HepG2 (cell line): ENCODE results near the gene ALG11. TPM values are rescaled to one million over a fixed set of nuclear protein-coding genes. Genes with fewer than 3 reads are reported as not detected.

Source experiments
- ADNP ChIP-seq: sonication (generic); formaldehyde crosslinking; IDR thresholded peaks from 2 replicates; pipeline ENCODE4 v1.4.0; 2020; ENCODE audit warnings: missing genetic modification reagents
- ASH2L ChIP-seq: fragments of 300-600, 200-600 bp; sonication (generic); IDR thresholded peaks from 2 replicates; pipeline ENCODE4 v1.7.0; 2017; ENCODE audit warnings: low read depth, mild to moderate bottlenecking, moderate library complexity, mixed read lengths, low read length; ENCODE audit not compliant: insufficient read length
- ATM ChIP-seq: fragments of 450-650 bp; IDR thresholded peaks from 2 replicates; pipeline ENCODE4 v1.7.1; 2017; ENCODE audit warnings: mild to moderate bottlenecking, borderline replicate concordance
- CBX2 ChIP-seq, 2 experiments: fragments of 200-600 bp in 1 of 2; sonication (generic); formaldehyde crosslinking in 1 of 2; IDR thresholded peaks; 2 replicates each; pipeline versions ENCODE4 v1.7.0 to v1.8.1; 2018 to 2022; ENCODE audit warnings: low read depth in 2 of 2, low read length in 1 of 2, mild to moderate bottlenecking in 1 of 2, missing genetic modification reagents in 1 of 2
- CEBPB ChIP-seq: IDR thresholded peaks from 2 replicates; pipeline ENCODE4 v1.6.1; 2011; ENCODE audit warnings: low read depth, low read length, improper control_type of control experiment, borderline replicate concordance
- FOXJ3 ChIP-seq: sonication (generic); formaldehyde crosslinking; IDR thresholded peaks from 2 replicates; pipeline ENCODE4 v1.4.0; 2020; ENCODE audit warnings: missing genetic modification reagents, mild to moderate bottlenecking, borderline replicate concordance
- GLMP ChIP-seq: sonication (generic); formaldehyde crosslinking; IDR thresholded peaks from 2 replicates; pipeline ENCODE4 v1.9.0; 2021; ENCODE audit warnings: missing genetic modification reagents, mild to moderate bottlenecking, borderline replicate concordance
- GRHL1 ChIP-seq: sonication (generic); formaldehyde crosslinking; conservative IDR thresholded peaks from 2 replicates; pipeline ENCODE4 v1.8.0; 2022; ENCODE audit warnings: missing genetic modification reagents
- GZF1 ChIP-seq: sonication (generic); formaldehyde crosslinking; IDR thresholded peaks from 2 replicates; pipeline ENCODE4 v1.5.1; 2020; ENCODE audit warnings: mild to moderate bottlenecking, missing genetic modification reagents
- HOXD1 ChIP-seq: sonication (generic); formaldehyde crosslinking; IDR thresholded peaks from 2 replicates; pipeline ENCODE4 v1.5.0; 2020; ENCODE audit warnings: missing genetic modification reagents
- JARID2 ChIP-seq: sonication (generic); formaldehyde crosslinking; IDR thresholded peaks from 2 replicates; pipeline ENCODE4 v1.8.1; 2023; ENCODE audit warnings: missing genetic modification reagents, inconsistent platforms; ENCODE audit not compliant: insufficient replicate concordance
- KDM3A ChIP-seq: IDR thresholded peaks from 2 replicates; pipeline ENCODE4 v1.6.1; 2018; ENCODE audit warnings: low read depth, missing compliant biosample characterization
- KLF6 ChIP-seq: IDR thresholded peaks from 2 replicates; pipeline ENCODE4 v1.8.0; 2016; ENCODE audit warnings: missing biosample characterization, missing genetic modification reagents
- NFATC3 ChIP-seq: sonication (generic); formaldehyde crosslinking; IDR thresholded peaks from 2 replicates; pipeline ENCODE4 v1.5.1; 2020; ENCODE audit warnings: mild to moderate bottlenecking, missing genetic modification reagents
- NFIB ChIP-seq: sonication (generic); formaldehyde crosslinking; IDR thresholded peaks from 2 replicates; pipeline ENCODE4 v1.9.0; 2021; ENCODE audit warnings: missing genetic modification reagents, mild to moderate bottlenecking, borderline replicate concordance
- PATZ1 ChIP-seq: sonication (generic); formaldehyde crosslinking; IDR thresholded peaks from 2 replicates; pipeline ENCODE4 v1.4.0; 2020; ENCODE audit warnings: missing genetic modification reagents
- RFX1 ChIP-seq: fragments of 450-650 bp; IDR thresholded peaks from 2 replicates; pipeline ENCODE4 v1.6.1; 2017
- RFX3 ChIP-seq: IDR thresholded peaks from 2 replicates; pipeline ENCODE4 v1.6.1; 2016; ENCODE audit warnings: missing biosample characterization, missing genetic modification reagents
- STAG1 ChIP-seq: sonication (generic); formaldehyde crosslinking; IDR thresholded peaks from 2 replicates; pipeline ENCODE4 v1.4.0; 2020; ENCODE audit warnings: missing genetic modification reagents
- THAP8 ChIP-seq: sonication (generic); formaldehyde crosslinking; IDR thresholded peaks from 2 replicates; pipeline ENCODE4 v1.5.1; 2020; ENCODE audit warnings: missing genetic modification reagents, mild to moderate bottlenecking, borderline replicate concordance
- ZC3H13 ChIP-seq: sonication (generic); formaldehyde crosslinking; IDR thresholded peaks from 2 replicates; pipeline ENCODE4 v1.8.1; 2023; ENCODE audit warnings: mild to moderate bottlenecking, missing genetic modification reagents, moderate library complexity
- ZMYM3 ChIP-seq: sonication (generic); formaldehyde crosslinking; IDR thresholded peaks from 2 replicates; pipeline ENCODE4 v1.5.1; 2020; ENCODE audit warnings: mild to moderate bottlenecking, missing genetic modification reagents
- ZNF333 ChIP-seq: sonication (generic); formaldehyde crosslinking; IDR thresholded peaks from 2 replicates; pipeline ENCODE4 v1.4.0; 2020; ENCODE audit warnings: mild to moderate bottlenecking, missing genetic modification reagents, borderline replicate concordance
- ZNF652 ChIP-seq: IDR thresholded peaks from 2 replicates; pipeline ENCODE4 v1.6.1; 2016; ENCODE audit warnings: low read depth, borderline replicate concordance
- ZNF792 ChIP-seq: IDR thresholded peaks from 2 replicates; pipeline ENCODE4 v1.6.1; 2016
- polyA plus RNA-seq, 8 experiments: library from polyadenylated mRNA; depleted of rRNA in 3 of 8; stranded (reverse) in 7 of 8; unstranded in 1 of 8; fragments of >200 nt; fragmentation: Illumina TruSeq in 4 of 8; extraction: Trizol in 4 of 8; gene quantifications; 2 replicates each; pipeline versions ENCODE4 v1.2.1 to v1.2.3, GENCODE V29; 2011 to 2016; ENCODE audit warnings: low read depth in 4 of 8, missing spikeins in 1 of 8, mixed read lengths in 1 of 8; ENCODE audit not compliant: insufficient read depth in 1 of 8
- total RNA-seq, 5 experiments: library from RNA; depleted of rRNA; stranded (reverse); fragments of >200 nt; fragmentation: Illumina TruSeq; extraction: Trizol; gene quantifications; 2 replicates each; pipeline ENCODE4 v1.2.3, GENCODE V29; 2016; ENCODE audit warnings: low read depth in 1 of 5

ALG11 gene
- total and polyA plus RNA-seq, 2 of the 13 experiments (the other 11 are each of a cell fraction or from before 2014, with no cell fraction given) = 14.7 to 27.9 TPM

GRCh38 chr13:52010890-52011631, 1.1 kb upstream of the ALG11 start, which contains the start of gene ATP7B (continued):
- no peak for TF ChIP-seq ZNF333
- peak; percentile 14; the same call in 1 of the 2 replicates for TF ChIP-seq STAG1 (CRISPR knock-in tag)
- no peak for TF ChIP-seq ADNP (CRISPR knock-in tag)
- TF ChIP-seq ATM = no peak
- TF ChIP-seq KDM3A (CRISPR knock-in tag) = no peak
- TF ChIP-seq ZC3H13 (CRISPR knock-in tag) = 0 out of 2 replicates have a peak, but pooled peaks have one; percentile 11
- no peak for TF ChIP-seq NFIB (CRISPR knock-in tag)
- no peak for TF ChIP-seq NFATC3 (CRISPR knock-in tag)
- no peak for TF ChIP-seq ASH2L
- no peak for TF ChIP-seq KLF6 (CRISPR knock-in tag)
- no peak for TF ChIP-seq ZNF792
- no peak for TF ChIP-seq PATZ1 (CRISPR knock-in tag)
- peak; percentile 23; the same call in 1 of the 2 replicates for TF ChIP-seq GZF1 (CRISPR knock-in tag)
- TF ChIP-seq CBX2 (IDR thresholded peaks at IDR 0.05; ENCODE audit: low read depth, low read length) = no peak
- TF ChIP-seq CBX2 (CRISPR knock-in tag; IDR thresholded peaks at IDR 0.05; ENCODE audit: low read depth) = no peak
- no peak for TF ChIP-seq JARID2 (CRISPR knock-in tag)
- no peak for TF ChIP-seq GLMP (CRISPR knock-in tag)
- no peak for TF ChIP-seq RFX3 (CRISPR knock-in tag)
- TF ChIP-seq THAP8 (CRISPR knock-in tag) = no peak
- no peak for TF ChIP-seq GRHL1 (CRISPR knock-in tag)
- TF ChIP-seq HOXD1 = no peak
- no peak for TF ChIP-seq FOXJ3
- no peak for TF ChIP-seq CEBPB
- 0 out of 2 replicates have a peak, but pooled peaks have one; percentile 18 for TF ChIP-seq ZMYM3 (CRISPR knock-in tag)
- TF ChIP-seq RFX1 = no peak
- TF ChIP-seq ZNF652 (CRISPR knock-in tag) = no peak
